HL-60 (cell line): ENCODE measurements around the gene CNNM1.
A peak's percentile ranks its signal among the peaks of the same experiment; 100 is the strongest.

Experiments
- DNase-seq, 2 experiments: peaks; one replicate each; pipeline ENCODE4 v3.0.0-alpha.2; 2010 to 2020; ENCODE audit warnings: low read depth in 1 of 2, low spot score in 1 of 2
- H3K27ac ChIP-seq: fragments of 250-450 bp; sonication (Bioruptor Pico); replicated peaks from 2 replicates; pipeline ENCODE4 v1.5.1; 2020; ENCODE audit warnings: mild to moderate bottlenecking, moderate library complexity
- H3K27me3 ChIP-seq: fragments of 250-450 bp; sonication (Bioruptor Pico); 2 replicates; pipeline ENCODE4 v1.5.1; 2021; ENCODE audit warnings: mild to moderate bottlenecking, moderate library complexity; ENCODE audit not compliant: insufficient read depth, poor library complexity, severe bottlenecking
- H3K4me3 ChIP-seq: replicated peaks from 2 replicates; pipeline ENCODE4 v1.5.1; 2011; ENCODE audit warnings: mild to moderate bottlenecking, control low read depth, low read length; ENCODE audit not compliant: insufficient read depth
- CTCF ChIP-seq: IDR thresholded peaks from one replicate; pipeline ENCODE4 v1.5.1; 2011; ENCODE audit warnings: low read length, control low read depth, inconsistent platforms; ENCODE audit not compliant: insufficient read depth
- GABPA ChIP-seq: IDR thresholded peaks from 2 replicates; pipeline ENCODE4 v1.6.1; 2012; ENCODE audit warnings: low read depth
- POLR2AphosphoS5 ChIP-seq: IDR thresholded peaks from 2 replicates; pipeline ENCODE4 v1.6.1; 2012; ENCODE audit warnings: low read depth
- REST ChIP-seq: IDR thresholded peaks from 2 replicates; pipeline ENCODE4 v1.6.1; 2012; ENCODE audit warnings: low read depth; ENCODE audit not compliant: insufficient replicate concordance
- SPI1 ChIP-seq: IDR thresholded peaks from 2 replicates; pipeline ENCODE4 v1.6.1; 2012; ENCODE audit warnings: low read depth, mild to moderate bottlenecking, borderline replicate concordance

The CNNM1 gene

GRCh38 chr10:99430116-99430450 is 100.9 kb downstream of the CNNM1 start:
- peak overlapping the region; percentile 66 for H3K27ac ChIP-seq

GRCh38 chr10:99430451-99431189 is 101.5 kb downstream of the CNNM1 start, which contains the start of gene GOT1:
Gene GOT1 (minus strand): TSS chr10:99430624. CDS start chr10:99430565, 59 bp downstream.
- Histone ChIP-seq H3K4me3 (peak within 1 kb of the TSS; percentile 75), H3K27me3 (no peaks in the 10 kb centered on the region), H3K27ac (peak within 1 kb of the TSS; percentile 82)
- TF ChIP-seq POLR2AphosphoS5 (peak; percentile 62), SPI1 (no peak), GABPA (no peak), CTCF (no peak), REST (peak; percentile 44)
- peak; percentile 98 for DNase-seq

More at GRCh38 chr10:99430116-99430450, 100.9 kb downstream of the CNNM1 start:
- Histone ChIP-seq H3K4me3 (peak overlapping the region; percentile 75), H3K27me3 (no peaks in the 10 kb centered on the region)
- no peak for TF ChIP-seq SPI1
- TF ChIP-seq CTCF = no peak
- no peak for TF ChIP-seq REST
- DNase-seq = no peak

GRCh38 chr10:99431190-99431760 is 102.1 kb downstream of the CNNM1 start:
- Histone ChIP-seq H3K27ac (peak overlapping the region; percentile 82), H3K4me3 (peak overlapping the region; percentile 75), H3K27me3 (no peaks in the 10 kb centered on the region)
- TF ChIP-seq SPI1 (peak; percentile 31; the same call in 1 of the 2 replicates), CTCF (no peak)
- peak; percentile 50 to 74 for DNase-seq
